Body of pancreas (tissue), 4 donors: ENCODE measurements around the gene VAMP4.

ENCODE experiments used
- CTCF ChIP-seq, 7 experiments: fragments of 450-650 bp in 4 of 7; fragments of 200-600 bp in 3 of 7; sonication (generic) in 3 of 7; IDR thresholded peaks; one replicate each; pipeline ENCODE4 v1.5.1; 2016 to 2019; ENCODE audit warnings: antibody characterized with exemption in 7 of 7
- POLR2A ChIP-seq, 3 donors: fragments of 450-650 bp; IDR thresholded peaks; one replicate each; pipeline ENCODE4 v1.6.1; 2016; ENCODE audit warnings: antibody characterized with exemption in 3 of 3, mild to moderate bottlenecking in 2 of 3

- no peak for TF ChIP-seq CTCF (IDR thresholded peaks at IDR 0.05)
- TF ChIP-seq POLR2A (IDR thresholded peaks at IDR 0.05): no peak
Measured at GRCh38 chr1:171762143-171762563, 20.3 kb upstream of the VAMP4 start.
